ENCODE data around the gene MCHR1. TPM values are rescaled to one million over a fixed set of nuclear protein-coding genes. Genes with fewer than 3 reads are reported as not detected.

MCHR1 gene
- total RNA-seq, 8 experiments from 2014 or later, result 1.7 to 18.7 (median 3.5) TPM

DNA sequence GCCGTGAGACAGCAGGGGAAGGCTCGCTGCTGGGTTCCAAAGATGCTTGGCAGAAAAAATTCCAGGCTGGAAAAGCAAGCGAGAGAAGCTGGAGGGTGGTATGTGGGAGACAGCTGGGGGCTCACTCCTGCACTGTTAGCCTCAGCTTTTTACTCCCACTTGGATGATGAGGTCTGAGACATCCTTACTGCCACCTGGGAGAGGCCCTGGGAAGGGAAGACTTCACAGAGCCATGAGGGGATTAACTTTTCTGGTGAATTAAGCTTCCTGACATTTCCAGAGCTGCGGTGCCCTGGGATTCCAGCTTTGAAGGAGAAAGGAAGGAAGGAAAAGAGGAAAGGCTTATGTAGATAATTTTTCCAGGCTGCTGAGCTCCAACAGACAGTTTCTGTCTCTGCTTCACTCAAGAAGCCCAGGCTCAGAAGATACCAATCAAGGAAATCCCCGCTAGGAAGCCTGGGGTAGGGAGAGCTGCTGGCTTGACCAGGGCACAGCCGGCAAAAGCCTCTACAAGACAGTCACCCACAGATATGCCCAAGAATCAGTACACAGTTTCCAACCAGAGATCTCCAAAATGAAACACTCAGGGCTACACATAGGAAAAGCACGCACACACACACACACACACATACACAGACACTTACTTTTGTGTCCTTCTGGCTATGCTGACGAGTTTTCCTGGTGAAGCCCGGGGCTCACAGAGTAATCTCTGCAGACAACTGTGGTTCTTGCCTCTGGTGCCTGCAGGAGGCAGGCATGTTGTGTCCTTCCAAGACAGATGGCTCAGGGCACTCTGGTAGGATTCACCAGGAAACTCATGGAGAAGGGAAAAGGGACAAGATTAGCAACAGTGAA is 907 bp downstream of the MCHR1 start:
- Histone ChIP-seq H3K4me3 (peak overlapping the region; percentile 24 to 41 (median 34)), H3K4me1 (replicated peaks in 1 of 2) (peaks cover 24 to 28% of the 10 kb centered on the region in 2 donors), H3K27ac (no peak overlapping the region)
- in situ Hi-C loops (cut with MboI; ENCODE audit: low pct_unique_long_range_greater_than_20kb in 2 of 9, low sequenced_read_pairs in 9 of 9, unreplicated experiment in 9 of 9), result loop anchor here in 1 of 9 experiments (10.0 kb wide), 1 partner anchor 75 kb away; no protein-coding TSS in a partner anchor
- ATAC-seq (replicated peaks in 6 of 8), result peak in 3 of 8 experiments; percentile 8 to 27 (median 11)
- 13 to 100% (median 74%) methylated on average over 1 to 6 of the region's 9 CpGs; no CpG with 5 or more reads in 2 of the 10 experiments for WGBS, 10 experiments

DNA sequence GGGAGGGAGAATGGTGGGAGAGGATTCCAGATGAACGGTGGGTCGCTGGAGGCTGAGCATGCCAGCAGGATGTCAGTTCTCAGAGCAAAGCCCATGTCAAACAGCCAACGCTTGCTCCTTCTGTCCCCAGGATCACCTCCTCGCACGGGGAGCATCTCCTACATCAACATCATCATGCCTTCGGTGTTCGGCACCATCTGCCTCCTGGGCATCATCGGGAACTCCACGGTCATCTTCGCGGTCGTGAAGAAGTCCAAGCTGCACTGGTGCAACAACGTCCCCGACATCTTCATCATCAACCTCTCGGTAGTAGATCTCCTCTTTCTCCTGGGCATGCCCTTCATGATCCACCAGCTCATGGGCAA is 1.5 kb downstream of the MCHR1 start:
- Histone ChIP-seq H3K27ac (no peak overlapping the region), H3K4me3 (peak overlapping the region in 1 of 5 donors; percentile 37), H3K4me1 (replicated peaks in 1 of 2) (peaks cover 24 to 28% of the 10 kb centered on the region in 2 donors)
- WGBS, 10 experiments, result 80 to 100% (median 84%) methylated on average over 2 to 7 of the region's 15 CpGs; no CpG with 5 or more reads in 6 of the 10 experiments
- ATAC-seq (replicated peaks in 6 of 8), result no peak
- in situ Hi-C loops (cut with MboI; ENCODE audit: low pct_unique_long_range_greater_than_20kb in 2 of 9, low sequenced_read_pairs in 9 of 9, unreplicated experiment in 9 of 9), result loop anchor here in 1 of 9 experiments (10.0 kb wide), 1 partner anchor 74 kb away; no protein-coding TSS in a partner anchor

DNA sequence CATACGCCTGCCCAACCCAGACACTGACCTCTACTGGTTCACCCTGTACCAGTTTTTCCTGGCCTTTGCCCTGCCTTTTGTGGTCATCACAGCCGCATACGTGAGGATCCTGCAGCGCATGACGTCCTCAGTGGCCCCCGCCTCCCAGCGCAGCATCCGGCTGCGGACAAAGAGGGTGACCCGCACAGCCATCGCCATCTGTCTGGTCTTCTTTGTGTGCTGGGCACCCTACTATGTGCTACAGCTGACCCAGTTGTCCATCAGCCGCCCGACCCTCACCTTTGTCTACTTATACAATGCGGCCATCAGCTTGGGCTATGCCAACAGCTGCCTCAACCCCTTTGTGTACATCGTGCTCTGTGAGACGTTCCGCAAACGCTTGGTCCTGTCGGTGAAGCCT is 2.2 kb downstream of the MCHR1 start:
- H3K4me3 ChIP-seq, result no peak overlapping the region
- no peak overlapping the region for H3K27ac ChIP-seq
- 88 to 100% (median 94%) methylated on average over 1 to 12 of the region's 19 CpGs; no CpG with 5 or more reads in 3 of the 10 experiments for WGBS, 10 experiments
- in situ Hi-C loops (cut with MboI; ENCODE audit: low pct_unique_long_range_greater_than_20kb in 2 of 9, low sequenced_read_pairs in 9 of 9, unreplicated experiment in 9 of 9), result loop anchor here in 1 of 9 experiments (10.0 kb wide), 1 partner anchor 73 kb away; no protein-coding TSS in a partner anchor
- H3K4me1 ChIP-seq (replicated peaks in 1 of 2), result peaks cover 24 to 28% of the 10 kb centered on the region in 2 donors
- ATAC-seq (replicated peaks in 6 of 8), result no peak

DNA sequence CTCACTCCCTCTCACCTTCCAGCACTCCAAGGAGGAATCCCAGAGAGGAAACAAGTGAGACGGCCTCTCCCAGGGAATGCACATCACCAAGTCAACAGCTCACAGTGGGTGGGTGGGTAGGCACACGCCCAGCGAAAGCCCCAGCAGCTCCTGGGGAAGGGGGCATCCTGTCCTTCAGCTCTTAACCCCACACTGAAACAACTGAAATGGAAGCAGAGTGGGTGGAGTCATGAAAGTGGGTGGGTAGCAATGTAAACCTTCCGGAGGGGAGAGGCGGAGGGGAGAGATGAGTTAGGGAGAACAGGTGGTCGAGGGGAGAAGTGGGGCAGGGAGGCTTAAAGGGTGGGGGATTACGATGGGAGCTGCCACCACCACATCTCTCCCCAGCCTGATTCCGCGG is 5.4 kb downstream of the MCHR1 start:
- H3K4me1 ChIP-seq (replicated peaks in 1 of 2), result peaks cover 17% of the 10 kb centered on the region in 2 donors
- in situ Hi-C loops (cut with MboI; ENCODE audit: low pct_unique_long_range_greater_than_20kb in 2 of 9, low sequenced_read_pairs in 9 of 9, unreplicated experiment in 9 of 9), result loop anchor here in 1 of 9 experiments (10.0 kb wide), 1 partner anchor 70 kb away; no protein-coding TSS in a partner anchor
- no peak overlapping the region for H3K27ac ChIP-seq
- H3K4me3 ChIP-seq, result no peak overlapping the region
- ATAC-seq (replicated peaks in 6 of 8), result no peak
- 25 to 73% (median 60%) methylated on average over 1 to 4 of the region's 9 CpGs; no CpG with 5 or more reads in 6 of the 10 experiments for WGBS, 10 experiments

DNA sequence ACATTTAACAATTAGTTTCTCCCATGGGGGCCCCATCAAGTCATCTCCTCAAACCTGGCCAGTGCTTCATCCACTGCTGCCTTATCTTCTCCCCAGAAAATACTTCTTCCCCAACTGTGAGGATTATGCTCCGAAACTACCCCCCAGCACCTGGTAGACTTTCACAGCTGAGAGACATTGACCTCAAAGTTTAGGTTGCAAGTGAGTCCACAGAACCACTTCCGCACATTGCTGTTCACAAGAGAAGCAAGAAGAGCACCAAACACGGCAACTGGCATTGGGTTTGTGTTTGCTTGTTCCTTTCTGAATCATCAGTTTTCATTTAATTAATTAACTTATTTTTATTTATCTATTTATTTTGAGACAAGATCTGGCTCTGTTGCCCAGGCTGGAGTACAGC is 6.1 kb downstream of the MCHR1 start:
- ATAC-seq (replicated peaks in 6 of 8), result no peak
- WGBS, 10 experiments, result 60 to 100% (median 100%) methylated on average over 1 to 3 of the region's 3 CpGs; no CpG with 5 or more reads in 3 of the 10 experiments
- in situ Hi-C loops (cut with MboI; ENCODE audit: low pct_unique_long_range_greater_than_20kb in 2 of 9, low sequenced_read_pairs in 9 of 9, unreplicated experiment in 9 of 9), result loop anchor here in 1 of 9 experiments (10.0 kb wide), 1 partner anchor 69 kb away; no protein-coding TSS in a partner anchor
- H3K4me1 ChIP-seq (replicated peaks in 1 of 2), result peaks cover 11 to 12% of the 10 kb centered on the region in 2 donors
- no peak overlapping the region for H3K4me3 ChIP-seq
- no peak overlapping the region for H3K27ac ChIP-seq

DNA sequence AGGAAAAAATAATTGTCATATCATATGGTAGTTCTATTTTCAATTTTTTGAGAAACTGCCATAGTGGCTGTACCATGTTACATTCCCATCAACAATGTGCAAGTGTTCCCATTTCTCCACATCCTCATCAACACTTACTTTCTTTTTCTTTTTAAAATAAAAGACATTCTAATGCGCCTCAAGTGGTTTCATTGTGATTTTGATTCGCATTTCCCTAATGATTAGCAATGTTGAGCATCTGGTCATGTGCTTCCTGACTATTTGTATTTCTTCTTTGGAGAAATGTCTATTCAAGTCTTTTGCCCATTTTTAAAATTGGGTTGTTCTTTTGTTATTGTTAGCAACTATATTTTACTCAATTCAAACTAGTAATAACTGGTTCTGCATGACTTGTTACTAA is 8.4 kb downstream of the MCHR1 start:
- Histone ChIP-seq H3K4me3 (no peak overlapping the region), H3K27ac (no peak overlapping the region), H3K4me1 (replicated peaks in 1 of 2) (peaks cover 2 to 3% of the 10 kb centered on the region in 2 donors)
- in situ Hi-C loops (cut with MboI; ENCODE audit: low pct_unique_long_range_greater_than_20kb in 2 of 9, low sequenced_read_pairs in 9 of 9, unreplicated experiment in 9 of 9), result loop anchor here in 1 of 9 experiments (10.0 kb wide), 1 partner anchor 67 kb away; no protein-coding TSS in a partner anchor
- 44 to 100% (median 83%) methylated on average over 1 to 2 of the region's 2 CpGs; no CpG with 5 or more reads in 1 of the 10 experiments for WGBS, 10 experiments
- no peak for ATAC-seq (replicated peaks in 6 of 8)

DNA sequence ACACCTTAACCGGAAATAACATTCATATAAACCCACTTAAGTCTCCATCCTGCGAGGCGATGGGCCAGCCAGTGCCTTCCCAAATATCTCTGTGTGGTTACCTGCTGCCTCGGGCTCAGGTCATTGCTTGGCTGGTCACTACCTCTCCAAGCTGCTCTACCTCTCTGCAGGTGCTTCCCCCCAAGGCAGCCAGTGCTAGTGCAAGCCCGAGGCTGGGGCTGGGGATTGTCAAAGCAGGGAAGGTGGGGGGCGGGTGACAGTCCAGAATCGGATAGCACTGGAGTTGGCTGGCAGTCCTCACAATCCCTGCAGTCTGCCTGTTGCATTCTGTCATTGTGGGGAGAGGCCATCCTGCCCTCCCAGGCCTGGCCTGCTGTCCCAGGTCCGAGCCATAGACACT is 11.1 kb downstream of the MCHR1 start:
- no peak overlapping the region for H3K4me3 ChIP-seq
- no peak overlapping the region for H3K27ac ChIP-seq
- 20 to 100% (median 83%) methylated on average over 1 to 4 of the region's 8 CpGs; no CpG with 5 or more reads in 2 of the 10 experiments for WGBS, 10 experiments
- H3K4me1 ChIP-seq (replicated peaks in 1 of 2), result no peaks in the 10 kb centered on the region
- ATAC-seq (replicated peaks in 6 of 8), result no peak
- in situ Hi-C loops (cut with MboI; ENCODE audit: low pct_unique_long_range_greater_than_20kb in 2 of 9, low sequenced_read_pairs in 9 of 9, unreplicated experiment in 9 of 9), result no loop called here

DNA sequence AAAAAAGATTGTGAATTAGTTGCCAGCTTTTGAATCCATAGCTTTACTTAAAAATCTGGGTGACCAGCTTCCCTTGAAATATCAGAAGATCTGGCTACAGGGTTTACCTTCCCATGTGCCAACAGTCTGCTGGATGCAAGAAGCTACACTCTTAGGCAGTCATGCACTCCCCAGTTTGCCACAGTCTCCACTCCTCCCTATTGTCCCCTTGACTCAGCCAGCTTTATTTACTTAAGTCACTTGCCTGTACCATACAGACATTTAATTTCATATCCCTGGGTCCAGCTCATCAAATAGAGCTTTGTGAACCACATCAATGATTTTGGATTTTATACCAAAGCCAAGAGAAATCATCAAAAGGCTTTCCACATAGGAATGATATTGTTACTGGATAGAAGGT is 12.2 kb downstream of the MCHR1 start:
- H3K27ac ChIP-seq, result no peak overlapping the region
- in situ Hi-C loops (cut with MboI; ENCODE audit: low pct_unique_long_range_greater_than_20kb in 2 of 9, low sequenced_read_pairs in 9 of 9, unreplicated experiment in 9 of 9), result no loop called here
- H3K4me3 ChIP-seq, result no peak overlapping the region

DNA sequence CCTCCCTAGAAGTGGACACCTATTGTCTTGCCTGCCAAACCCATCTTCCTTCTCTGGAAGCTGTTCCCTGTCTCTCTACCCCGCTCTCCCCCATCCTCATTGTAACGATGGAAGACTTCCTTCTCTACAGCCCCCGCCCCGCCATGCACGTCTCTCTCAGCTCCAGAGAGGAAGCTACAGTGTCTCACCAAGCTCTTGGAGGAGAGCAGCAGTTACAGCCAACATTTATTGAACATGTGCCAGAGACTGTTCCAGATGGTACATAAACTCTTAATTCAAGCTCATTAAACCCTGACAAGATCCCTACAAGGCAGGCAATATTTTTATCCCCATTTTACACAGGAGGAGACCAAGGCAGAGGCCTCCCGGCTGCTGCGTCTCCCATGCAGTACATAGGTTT is 15.1 kb downstream of the MCHR1 start:
- no peak overlapping the region for H3K27ac ChIP-seq
- H3K4me1 ChIP-seq (replicated peaks in 1 of 2), result no peaks in the 10 kb centered on the region
- in situ Hi-C loops (cut with MboI; ENCODE audit: low pct_unique_long_range_greater_than_20kb in 2 of 9, low sequenced_read_pairs in 9 of 9, unreplicated experiment in 9 of 9), result no loop called here
- no peak for ATAC-seq (replicated peaks in 6 of 8)
- H3K4me3 ChIP-seq, result no peak overlapping the region
- 45 to 84% (median 62%) methylated on average over 2 to 7 of the region's 7 CpGs; no CpG with 5 or more reads in 5 of the 10 experiments for WGBS, 10 experiments

More for the DNA sequence above, 12.2 kb downstream of the MCHR1 start:
- ATAC-seq (replicated peaks in 6 of 8), result no peak
- no peaks in the 10 kb centered on the region for H3K4me1 ChIP-seq (replicated peaks in 1 of 2)

DNA sequence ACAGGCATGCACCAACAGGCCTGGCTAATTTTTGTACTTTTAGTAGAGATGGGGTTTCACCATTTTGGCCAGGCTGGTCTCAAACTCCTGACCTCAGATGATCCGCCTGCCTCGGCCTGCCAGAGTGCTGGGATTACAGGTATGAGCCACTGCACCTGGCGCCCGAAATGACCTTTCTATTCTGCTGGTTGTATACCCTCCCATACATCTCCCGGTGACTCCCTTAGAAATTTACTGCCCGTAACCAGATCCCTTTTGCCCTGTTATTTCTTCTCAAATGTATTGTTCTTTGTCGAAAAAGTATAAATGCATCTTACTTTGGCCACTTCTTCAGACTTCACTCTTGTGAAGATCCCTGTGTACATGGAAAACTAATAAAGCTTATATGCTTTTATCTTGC is 22.0 kb downstream of the MCHR1 start:
- H3K4me1 ChIP-seq (replicated peaks in 1 of 2), result no peaks in the 10 kb centered on the region
- no peak overlapping the region for H3K4me3 ChIP-seq
- H3K27ac ChIP-seq, result no peak overlapping the region
- WGBS, 10 experiments, result 70 to 100% (median 91%) methylated on average over 1 to 7 of the region's 7 CpGs; no CpG with 5 or more reads in 3 of the 10 experiments
- in situ Hi-C loops (cut with MboI; ENCODE audit: low pct_unique_long_range_greater_than_20kb in 2 of 9, low sequenced_read_pairs in 9 of 9, unreplicated experiment in 9 of 9), result no loop called here
- no peak for ATAC-seq (replicated peaks in 6 of 8)

DNA sequence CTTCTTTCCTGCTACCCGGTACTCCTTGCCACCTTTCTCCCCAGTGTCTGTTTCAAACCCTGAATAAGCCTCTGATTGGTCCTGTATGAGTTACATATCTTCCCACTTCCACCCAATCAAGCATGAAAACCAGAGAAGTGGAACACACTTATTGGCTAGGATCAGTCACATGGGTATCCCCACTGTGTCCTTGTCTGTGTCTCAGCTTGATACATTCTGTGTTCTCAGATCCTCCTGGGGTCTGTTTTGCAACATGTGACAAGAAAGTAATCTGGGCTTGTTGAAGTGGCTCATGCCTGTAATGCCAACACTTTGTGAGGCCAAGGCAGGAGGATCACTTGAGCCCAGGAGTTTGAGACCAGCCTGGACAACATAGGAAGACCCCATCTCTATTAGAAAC is 23.9 kb downstream of the MCHR1 start:
- peak in 1 of 8 experiments; percentile 29 for ATAC-seq (replicated peaks in 6 of 8)
- in situ Hi-C loops (cut with MboI; ENCODE audit: low pct_unique_long_range_greater_than_20kb in 2 of 9, low sequenced_read_pairs in 9 of 9, unreplicated experiment in 9 of 9), result no loop called here
- 71 to 100% (median 83%) methylated on average over 1 of the region's 1 CpG; no CpG with 5 or more reads in 4 of the 10 experiments for WGBS, 10 experiments
- Histone ChIP-seq H3K4me1 (replicated peaks in 1 of 2) (no peaks in the 10 kb centered on the region), H3K27ac (no peak overlapping the region), H3K4me3 (no peak overlapping the region)

DNA sequence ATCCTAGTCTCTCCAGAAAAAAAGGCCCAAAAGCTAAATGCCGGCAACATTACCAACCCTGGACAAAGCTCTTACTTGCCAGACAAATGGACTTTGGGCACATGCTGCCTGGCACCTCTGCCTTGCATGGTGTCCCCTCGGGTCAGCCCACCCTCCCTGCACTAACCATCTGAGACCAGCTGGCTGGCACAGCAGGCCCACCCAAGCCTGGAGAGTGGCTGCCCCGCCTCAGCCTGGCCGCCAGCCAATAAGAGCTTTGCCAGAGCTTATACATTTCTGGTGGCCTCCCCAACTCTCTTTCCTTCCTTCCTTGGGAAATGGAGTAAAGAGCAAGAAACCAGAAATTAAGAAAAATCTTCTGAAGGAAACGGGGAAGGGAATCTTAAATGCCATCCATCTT is 24.5 kb downstream of the MCHR1 start:
- Histone ChIP-seq H3K27ac (no peak overlapping the region), H3K4me3 (no peak overlapping the region), H3K4me1 (replicated peaks in 1 of 2) (no peaks in the 10 kb centered on the region)
- 0 to 100% (median 50%) methylated on average over 1 to 3 of the region's 5 CpGs; no CpG with 5 or more reads in 5 of the 10 experiments for WGBS, 10 experiments
- ATAC-seq (replicated peaks in 6 of 8), result peak in 3 of 8 experiments; percentile 33 to 59 (median 45)
- in situ Hi-C loops (cut with MboI; ENCODE audit: low pct_unique_long_range_greater_than_20kb in 2 of 9, low sequenced_read_pairs in 9 of 9, unreplicated experiment in 9 of 9), result no loop called here

DNA sequence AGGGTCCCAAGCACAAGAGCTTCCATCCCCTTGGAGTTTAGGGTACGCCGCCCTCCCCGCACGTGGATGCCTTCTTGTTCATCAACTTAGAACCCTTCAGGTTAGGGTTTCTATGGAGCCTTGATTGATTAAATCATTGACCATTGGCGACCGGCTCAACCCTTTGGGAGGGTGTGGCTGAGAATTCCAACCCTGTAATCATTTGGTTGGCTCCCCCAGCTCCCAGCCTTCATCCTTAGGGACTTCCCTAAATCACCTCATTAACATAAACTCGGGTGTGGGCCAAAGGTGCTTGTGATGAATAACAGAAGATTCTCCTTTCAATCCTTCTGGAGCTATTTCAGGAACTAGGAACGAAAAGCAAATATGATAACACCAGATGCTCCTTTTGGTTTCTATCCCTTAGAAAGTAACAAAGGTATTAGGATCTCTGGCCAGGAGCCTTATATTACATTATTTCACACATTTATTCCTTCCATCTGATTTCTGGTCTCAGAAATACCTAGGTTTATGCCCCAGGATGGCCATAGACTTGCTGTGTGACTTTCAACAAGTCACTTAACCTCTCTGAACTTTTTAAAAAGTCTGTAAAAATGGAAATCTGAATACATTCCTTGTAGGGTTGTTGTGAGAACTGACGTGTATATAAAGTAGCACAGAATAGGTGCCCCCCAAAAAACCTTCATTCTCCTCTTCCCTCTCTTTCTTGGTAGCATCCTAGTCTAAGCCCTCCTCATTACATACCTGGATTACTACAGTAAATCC is 26.8 kb downstream of the MCHR1 start:
- 10 to 100% (median 73%) methylated on average over 1 to 9 of the region's 9 CpGs for WGBS, 10 experiments
- Histone ChIP-seq H3K4me3 (no peak overlapping the region), H3K4me1 (replicated peaks in 1 of 2) (peaks cover 6 to 7% of the 10 kb centered on the region in 2 donors), H3K27ac (no peak overlapping the region)
- ATAC-seq (replicated peaks in 6 of 8), result no peak
- in situ Hi-C loops (cut with MboI; ENCODE audit: low pct_unique_long_range_greater_than_20kb in 2 of 9, low sequenced_read_pairs in 9 of 9, unreplicated experiment in 9 of 9), result no loop called here
